Spleen (tissue), 11 donors: ENCODE data around the gene FBXL17. TPM values are rescaled to one million over a fixed set of nuclear protein-coding genes. Genes with fewer than 3 reads are reported as not detected.

Experiments used
- DNase-seq: peaks from one replicate; pipeline ENCODE4 v3.0.0-alpha.2; 2020
- H3K27ac ChIP-seq, 8 donors: fragments of 200-600 bp; sonication (generic) in 7 of 8; 1 replicate in 4 of 8; 2 replicates in 4 of 8; pipeline versions ENCODE4 v1.5.0 to v1.8.0; 2016 to 2021; ENCODE audit warnings: inconsistent platforms in 4 of 8, mild to moderate bottlenecking in 4 of 8, moderate library complexity in 1 of 8
- H3K27me3 ChIP-seq, 7 donors: fragments of 200-600 bp; sonication (generic) in 6 of 7; replicated peaks in 1 of 7; 1 replicate in 4 of 7; 2 replicates in 3 of 7; pipeline versions ENCODE4 v1.5.0 to v1.8.0; 2016 to 2021; ENCODE audit warnings: inconsistent platforms in 3 of 7, mild to moderate bottlenecking in 1 of 7
- H3K36me3 ChIP-seq, 6 donors: fragments of 200-600 bp; sonication (generic) in 5 of 6; 1 replicate in 4 of 6; 2 replicates in 2 of 6; pipeline versions ENCODE4 v1.5.0 to v1.8.0; 2016 to 2021; ENCODE audit warnings: inconsistent platforms in 2 of 6
- H3K4me1 ChIP-seq, 6 donors: fragments of 200-600 bp; sonication (generic) in 5 of 6; 1 replicate in 3 of 6; 2 replicates in 3 of 6; pipeline versions ENCODE4 v1.5.0 to v1.8.0; 2016 to 2021; ENCODE audit warnings: inconsistent platforms in 3 of 6
- H3K4me3 ChIP-seq, 8 donors: fragments of 200-600 bp; sonication (generic) in 7 of 8; 1 replicate in 4 of 8; 2 replicates in 4 of 8; pipeline versions ENCODE4 v1.5.0 to v1.8.0; 2016 to 2021; ENCODE audit warnings: inconsistent platforms in 4 of 8, mild to moderate bottlenecking in 4 of 8, moderate library complexity in 2 of 8
- H3K9me3 ChIP-seq, 8 donors: fragments of 200-600 bp; sonication (generic) in 7 of 8; 1 replicate in 4 of 8; 2 replicates in 4 of 8; pipeline versions ENCODE4 v1.5.0 to v1.8.0; 2016 to 2021; ENCODE audit warnings: inconsistent platforms in 4 of 8
- POLR2A ChIP-seq, 3 donors: fragments of 450-650 bp; IDR thresholded peaks; one replicate each; pipeline ENCODE4 v1.5.1; 2017; ENCODE audit warnings: antibody characterized with exemption in 3 of 3, mild to moderate bottlenecking in 1 of 3
- POLR2AphosphoS5 ChIP-seq, 3 donors: sonication (generic); formaldehyde crosslinking; IDR thresholded peaks; one replicate each; pipeline ENCODE4 v1.5.1; 2017; ENCODE audit warnings: antibody characterized with exemption in 3 of 3
- WGBS, 5 donors: extraction: QIAGEN DNeasy Blood & Tissue Kit in 3 of 5; methylation state at CpG; one replicate each; pipeline versions ENCODE4 v1.1.5 to v1.1.7; 2013 to 2018; 5-methylcytosine and 5-hydroxymethylcytosine counted together
- intact Hi-C: fragments of 100-400 bp; cut with DNase I; formaldehyde crosslinking; loops from one replicate; pipeline ENCODE4 v1.15.0; 2023; ENCODE audit warnings: low total_unique reads
- polyA plus RNA-seq, 3 donors: library from polyadenylated mRNA; stranded (reverse); fragments of 200-250 nt; gene quantifications; one replicate each; pipeline ENCODE4 v1.2.1, GENCODE V29; 2013
- total RNA-seq, 7 donors: library from RNA; depleted of rRNA in 3 of 7; stranded (reverse); fragments of >200 nt in 3 of 7; fragmentation: NEBNext Ultra II Directional in 4 of 7; extraction: Animal tissue kit (Norgen Biotek cat#: 25700) in 4 of 7; gene quantifications; one replicate each; pipeline versions ENCODE4 v1.1.0 to v1.2.1, GENCODE V29; 2016 to 2021
- TF ChIP-seq, protein P1 (sequence below), 11 experiments: fragments of 200-600 bp in 7 of 11; fragments of 450-650 bp in 4 of 11; sonication (generic) in 4 of 11; IDR thresholded peaks in 8 of 11; conservative IDR thresholded peaks in 3 of 11; 1 replicate in 7 of 11; 2 replicates in 4 of 11; pipeline versions ENCODE4 v1.4.0 to v1.8.0; 2016 to 2021; ENCODE audit warnings: antibody characterized with exemption in 11 of 11, inconsistent platforms in 4 of 11, mild to moderate bottlenecking in 1 of 11
- donor health status: healthy with polysubstance abuse.
- donor health status: DM: no; HTN: no; CAD: no; lungs with moderate emphysema.
- donor health status: DM: no; HTN: no; CAD: no.
- donor health status: Bipolar disorder and iron deficiency.
- donor health status: healthy.
- donor health status: DM: no; HTN: no; CAD: no.
- donor health status: DM: yes; HTN: yes; CAD: no.

The FBXL17 gene
- total and polyA plus RNA-seq, 10 donors, result 5.1 to 39.9 (median 21.8) TPM

DNA sequence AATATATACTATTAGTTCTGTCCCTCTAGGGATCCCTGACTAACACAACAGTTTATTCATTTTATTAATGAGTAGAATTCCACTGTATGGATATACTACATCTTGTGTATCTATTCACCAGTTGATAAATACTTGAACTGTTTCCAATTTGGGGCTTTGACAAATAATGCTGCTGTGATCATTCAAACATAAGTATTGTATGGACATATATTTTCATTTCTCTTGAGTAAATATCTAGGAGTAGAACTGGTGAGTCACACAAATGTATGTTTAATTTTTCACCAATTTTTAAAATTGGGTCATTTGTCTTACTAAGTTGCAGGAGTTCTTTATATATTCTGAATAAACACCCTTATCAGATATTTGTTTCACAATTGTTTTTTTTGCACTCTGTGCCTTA, 149.1 kb downstream of the FBXL17 start:
- Histone ChIP-seq H3K4me3 (no peak overlapping the region), H3K27me3 (no peaks in the 10 kb centered on the region), H3K36me3 (peaks cover 0 to 11% (median 0%) of the 10 kb centered on the region in 6 donors), H3K9me3 (no peaks in the 10 kb centered on the region), H3K27ac (no peak overlapping the region), H3K4me1 (no peaks in the 10 kb centered on the region)
- no peak for TF ChIP-seq POLR2A (IDR thresholded peaks at IDR 0.05)
- TF ChIP-seq POLR2AphosphoS5 (IDR thresholded peaks at IDR 0.05), result no peak
- TF ChIP-seq, protein P1, sequence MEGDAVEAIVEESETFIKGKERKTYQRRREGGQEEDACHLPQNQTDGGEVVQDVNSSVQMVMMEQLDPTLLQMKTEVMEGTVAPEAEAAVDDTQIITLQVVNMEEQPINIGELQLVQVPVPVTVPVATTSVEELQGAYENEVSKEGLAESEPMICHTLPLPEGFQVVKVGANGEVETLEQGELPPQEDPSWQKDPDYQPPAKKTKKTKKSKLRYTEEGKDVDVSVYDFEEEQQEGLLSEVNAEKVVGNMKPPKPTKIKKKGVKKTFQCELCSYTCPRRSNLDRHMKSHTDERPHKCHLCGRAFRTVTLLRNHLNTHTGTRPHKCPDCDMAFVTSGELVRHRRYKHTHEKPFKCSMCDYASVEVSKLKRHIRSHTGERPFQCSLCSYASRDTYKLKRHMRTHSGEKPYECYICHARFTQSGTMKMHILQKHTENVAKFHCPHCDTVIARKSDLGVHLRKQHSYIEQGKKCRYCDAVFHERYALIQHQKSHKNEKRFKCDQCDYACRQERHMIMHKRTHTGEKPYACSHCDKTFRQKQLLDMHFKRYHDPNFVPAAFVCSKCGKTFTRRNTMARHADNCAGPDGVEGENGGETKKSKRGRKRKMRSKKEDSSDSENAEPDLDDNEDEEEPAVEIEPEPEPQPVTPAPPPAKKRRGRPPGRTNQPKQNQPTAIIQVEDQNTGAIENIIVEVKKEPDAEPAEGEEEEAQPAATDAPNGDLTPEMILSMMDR (IDR thresholded peaks at IDR 0.05 in 8 of 11, conservative IDR thresholded peaks at IDR 0.05 in 3 of 11), result no peak
- intact Hi-C loops, result no loop called here
- no peak for DNase-seq

GRCh38 chr5:108222011-108222410, 159.9 kb downstream of the FBXL17 start:
- Histone ChIP-seq H3K36me3 (peaks cover 0 to 21% (median 2%) of the 10 kb centered on the region in 6 donors), H3K27me3 (no peaks in the 10 kb centered on the region), H3K4me3 (no peak overlapping the region), H3K9me3 (no peaks in the 10 kb centered on the region), H3K27ac (no peak overlapping the region), H3K4me1 (no peaks in the 10 kb centered on the region)
- TF ChIP-seq, protein P1 (IDR thresholded peaks at IDR 0.05 in 8 of 11, conservative IDR thresholded peaks at IDR 0.05 in 3 of 11), result no peak
- TF ChIP-seq POLR2A (IDR thresholded peaks at IDR 0.05) (no peak), POLR2AphosphoS5 (IDR thresholded peaks at IDR 0.05) (no peak)
- DNase-seq, result no peak
- intact Hi-C loops, result no loop called here

DNA sequence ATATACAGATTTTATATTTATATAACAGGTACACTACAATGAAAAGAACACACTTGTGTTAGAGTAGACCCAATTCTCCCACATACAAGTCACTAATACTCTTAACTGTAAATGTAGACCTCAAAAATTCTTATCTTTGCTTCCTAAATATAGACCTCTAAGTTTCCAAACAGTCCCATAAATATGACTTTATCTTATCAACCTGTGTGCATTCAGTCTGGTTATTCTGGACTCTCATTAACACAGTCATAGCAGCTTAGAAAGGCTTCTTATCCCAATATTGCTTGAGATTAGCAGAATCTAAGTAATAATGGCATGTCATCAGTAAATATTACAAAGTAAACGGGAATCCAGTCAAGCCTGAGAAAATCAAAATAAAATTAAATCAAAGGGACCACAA, 161.1 kb downstream of the FBXL17 start:
- intact Hi-C loops, result no loop called here
- no peaks in the 10 kb centered on the region for H3K4me1 ChIP-seq
- TF ChIP-seq POLR2AphosphoS5 (IDR thresholded peaks at IDR 0.05) (no peak), POLR2A (IDR thresholded peaks at IDR 0.05) (no peak)
- TF ChIP-seq, protein P1 (IDR thresholded peaks at IDR 0.05 in 8 of 11, conservative IDR thresholded peaks at IDR 0.05 in 3 of 11), result no peak
- peaks cover 0 to 30% (median 5%) of the 10 kb centered on the region in 6 donors for H3K36me3 ChIP-seq
- no peak overlapping the region for H3K27ac ChIP-seq
- no peak overlapping the region for H3K4me3 ChIP-seq
- WGBS, 5 donors, result 48 to 98% (median 91%) methylated on average over 1 of the region's 1 CpG
- no peak for DNase-seq
- H3K9me3 ChIP-seq, result peaks cover 0 to 10% (median 0%) of the 10 kb centered on the region in 8 donors
- H3K27me3 ChIP-seq, result no peaks in the 10 kb centered on the region

- intact Hi-C loops, result no loop called here
- no peaks in the 10 kb centered on the region for H3K4me1 ChIP-seq
- H3K27me3 ChIP-seq, result no peaks in the 10 kb centered on the region
- H3K4me3 ChIP-seq, result no peak overlapping the region
- peaks cover 0 to 43% (median 6%) of the 10 kb centered on the region in 6 donors for H3K36me3 ChIP-seq
- WGBS, 5 donors, result 87 to 98% (median 93%) methylated on average over 4 of the region's 4 CpGs
- no peak for DNase-seq
- peaks cover 0 to 24% (median 7%) of the 10 kb centered on the region in 8 donors for H3K9me3 ChIP-seq
- no peak overlapping the region for H3K27ac ChIP-seq
- TF ChIP-seq POLR2AphosphoS5 (IDR thresholded peaks at IDR 0.05) (no peak), POLR2A (IDR thresholded peaks at IDR 0.05) (no peak)
- TF ChIP-seq, protein P1 (IDR thresholded peaks at IDR 0.05 in 8 of 11, conservative IDR thresholded peaks at IDR 0.05 in 3 of 11), result no peak
Measured at GRCh38 chr5:108216890-108217289, 165.0 kb downstream of the FBXL17 start.
